Neural progenitor cell (in vitro differentiated cells): ENCODE results near the gene CXCR2. TPM values are rescaled to one million over a fixed set of nuclear protein-coding genes. Genes with fewer than 3 reads are reported as not detected.

Source experiments
- total RNA-seq: library from RNA; depleted of rRNA; stranded (reverse); fragments of >200 nt; gene quantifications from 2 replicates; pipeline ENCODE4 v1.2.3, GENCODE V29; 2015; ENCODE audit warnings: low replicate concordance

CXCR2 gene
- total RNA-seq, 1 donor from 2014 or later: not detected

Other genes with a start within 250 kb of the CXCR2 start
- gene TNS1, start 123.0 kb upstream of the CXCR2 start, total RNA-seq: 0.24 and 2.3 TPM in 2 replicates
- gene RUFY4, start 56.8 kb upstream of the CXCR2 start, total RNA-seq: not detected in 2 replicates
- not detected in 2 replicates for gene CXCR1, start 40.9 kb downstream of the CXCR2 start, total RNA-seq
- 151 and 155 TPM in 2 replicates for gene ARPC2, start 91.2 kb downstream of the CXCR2 start, total RNA-seq
- gene GPBAR1, start 135.0 kb downstream of the CXCR2 start, total RNA-seq: 0.09 TPM in 1 of 2 replicates, not detected in the other
- gene AAMP, start 144.1 kb downstream of the CXCR2 start, total RNA-seq: 90.4 and 151 TPM in 2 replicates
- gene PNKD, start 144.5 kb downstream of the CXCR2 start, total RNA-seq: 13.5 and 31.1 TPM in 2 replicates
- 11.1 and 14.1 TPM in 2 replicates for gene TMBIM1, start 166.5 kb downstream of the CXCR2 start, total RNA-seq
- gene CATIP, start 230.8 kb downstream of the CXCR2 start, total RNA-seq: 3.1 and 6.2 TPM in 2 replicates